Fibroblast of pulmonary artery (primary cell): ENCODE data around the gene CSHL1.

ENCODE experiments used
- DNase-seq: peaks from one replicate; pipeline ENCODE4 v3.0.0-alpha.2; 2010; ENCODE audit warnings: low read depth
- H3K4me3 ChIP-seq: replicated peaks from 2 replicates; pipeline ENCODE4 v1.5.1; 2011; ENCODE audit warnings: low read depth, mild to moderate bottlenecking, control low read depth, low read length, moderate library complexity
- TF ChIP-seq, protein P1 (sequence below): IDR thresholded peaks from 2 replicates; pipeline ENCODE4 v1.5.1; 2011; ENCODE audit warnings: mild to moderate bottlenecking, control low read depth, low read length, inconsistent platforms; ENCODE audit errors: missing control alignments

Gene CSHL1

GRCh38 chr17:63946440-63947363 is 35.6 kb upstream of the CSHL1 start:
- peak; percentile 41 for DNase-seq
- TF ChIP-seq, protein P1, sequence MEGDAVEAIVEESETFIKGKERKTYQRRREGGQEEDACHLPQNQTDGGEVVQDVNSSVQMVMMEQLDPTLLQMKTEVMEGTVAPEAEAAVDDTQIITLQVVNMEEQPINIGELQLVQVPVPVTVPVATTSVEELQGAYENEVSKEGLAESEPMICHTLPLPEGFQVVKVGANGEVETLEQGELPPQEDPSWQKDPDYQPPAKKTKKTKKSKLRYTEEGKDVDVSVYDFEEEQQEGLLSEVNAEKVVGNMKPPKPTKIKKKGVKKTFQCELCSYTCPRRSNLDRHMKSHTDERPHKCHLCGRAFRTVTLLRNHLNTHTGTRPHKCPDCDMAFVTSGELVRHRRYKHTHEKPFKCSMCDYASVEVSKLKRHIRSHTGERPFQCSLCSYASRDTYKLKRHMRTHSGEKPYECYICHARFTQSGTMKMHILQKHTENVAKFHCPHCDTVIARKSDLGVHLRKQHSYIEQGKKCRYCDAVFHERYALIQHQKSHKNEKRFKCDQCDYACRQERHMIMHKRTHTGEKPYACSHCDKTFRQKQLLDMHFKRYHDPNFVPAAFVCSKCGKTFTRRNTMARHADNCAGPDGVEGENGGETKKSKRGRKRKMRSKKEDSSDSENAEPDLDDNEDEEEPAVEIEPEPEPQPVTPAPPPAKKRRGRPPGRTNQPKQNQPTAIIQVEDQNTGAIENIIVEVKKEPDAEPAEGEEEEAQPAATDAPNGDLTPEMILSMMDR: peak; percentile 67
- no peak overlapping the region for H3K4me3 ChIP-seq

DNA sequence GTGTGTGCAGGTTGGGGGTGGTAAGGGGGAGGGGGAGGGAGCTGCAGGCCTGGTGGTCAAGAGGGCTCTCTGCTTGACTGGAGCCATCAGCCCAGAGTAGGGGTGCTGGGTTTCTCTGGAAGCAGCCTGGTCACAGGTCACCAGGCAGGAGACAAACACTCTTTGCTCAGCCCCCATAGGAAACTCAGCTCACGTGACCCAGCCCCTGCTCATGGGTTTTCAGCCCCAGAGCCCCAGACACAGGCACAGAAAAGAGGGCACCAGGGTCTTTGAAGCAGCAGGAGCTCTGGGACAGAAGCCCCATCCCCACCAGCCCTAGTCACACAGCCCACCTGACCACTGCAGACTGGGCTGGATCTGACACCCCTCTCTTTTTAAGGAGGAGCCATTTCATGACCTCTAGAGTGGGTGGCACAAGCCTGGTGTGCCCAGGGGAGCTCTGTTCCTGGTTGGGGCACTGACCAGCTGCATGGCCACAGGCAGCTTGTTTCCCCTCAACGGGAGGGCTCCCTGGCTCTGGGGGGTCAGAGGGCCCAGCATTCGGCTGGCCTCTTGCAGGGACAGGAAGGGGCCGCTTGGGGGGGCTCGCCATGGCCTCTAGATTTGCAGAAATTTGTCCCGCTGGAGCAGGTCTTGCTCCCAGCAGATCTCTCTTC is 34.9 kb upstream of the CSHL1 start:
- no peak overlapping the region for H3K4me3 ChIP-seq
- DNase-seq: no peak
- TF ChIP-seq, protein P1: no peak

GRCh38 chr17:63944736-63945499 is 33.9 kb upstream of the CSHL1 start:
- H3K4me3 ChIP-seq: no peak overlapping the region
- TF ChIP-seq, protein P1: no peak
- DNase-seq: no peak

DNA sequence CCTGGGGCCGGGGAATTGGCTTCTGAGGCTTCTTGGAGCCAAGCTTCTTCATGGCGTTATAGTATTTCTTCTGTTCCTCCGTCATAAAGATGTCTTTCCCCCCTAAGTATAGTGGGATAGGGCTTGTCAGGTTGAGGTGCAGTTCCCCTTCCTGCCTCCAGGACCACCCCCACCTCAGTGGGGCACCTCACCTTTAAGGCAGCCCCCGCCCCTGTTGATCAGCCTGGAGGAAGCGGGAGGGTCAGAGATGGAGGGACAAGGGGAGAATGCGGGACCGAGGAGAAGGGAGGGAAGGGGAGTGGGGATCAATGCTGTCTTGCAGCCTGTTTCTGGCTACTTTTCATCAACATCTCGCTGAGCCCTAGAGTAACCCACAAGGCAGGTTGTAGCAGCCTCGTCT is 32.7 kb upstream of the CSHL1 start:
- no peak overlapping the region for H3K4me3 ChIP-seq
- no peak for DNase-seq
- TF ChIP-seq, protein P1: peak; percentile 2

DNA sequence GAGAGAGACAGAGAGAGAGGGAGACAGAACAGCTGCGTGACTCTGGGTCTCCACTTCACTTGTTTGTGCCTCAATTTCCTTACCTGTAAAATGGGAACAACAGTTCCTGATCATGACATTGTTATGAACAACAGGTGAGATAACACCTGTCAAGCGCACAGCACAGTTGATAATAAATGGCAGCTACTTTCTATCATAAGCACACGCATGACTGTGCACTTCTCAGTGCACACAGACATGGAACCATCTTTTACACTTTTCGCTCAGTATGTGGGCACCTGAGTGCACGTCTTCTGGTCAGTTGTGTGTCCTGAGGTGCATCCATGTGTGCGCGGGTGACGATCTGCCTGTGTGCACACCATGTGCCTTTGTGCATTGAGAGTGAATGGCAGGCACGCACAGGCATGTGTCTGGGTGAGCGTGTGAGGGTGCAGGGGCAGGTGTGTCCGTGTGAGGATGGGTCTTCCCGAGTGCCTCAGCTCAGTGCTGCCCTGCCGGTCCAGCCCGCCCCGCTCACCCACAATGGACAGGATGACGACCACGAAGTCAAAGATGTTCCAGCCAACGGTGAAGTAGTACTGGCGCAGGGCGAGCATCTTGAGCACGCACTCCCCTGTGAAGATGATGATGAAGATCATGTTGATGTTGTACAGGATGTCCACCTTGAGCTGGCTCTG is 31.4 kb upstream of the CSHL1 start:
- no peak overlapping the region for H3K4me3 ChIP-seq
- TF ChIP-seq, protein P1: no peak
- no peak for DNase-seq

GRCh38 chr17:63941751-63942150 is 30.7 kb upstream of the CSHL1 start:
- H3K4me3 ChIP-seq: no peak overlapping the region
- TF ChIP-seq, protein P1: no peak
- DNase-seq: no peak
